ENCODE measurements around the gene RELB.
"Not testable (repeated sequence)": the region's sequence is repeated elsewhere in the genome, so short reads cannot be mapped to it uniquely, and the experiment has no call there.

Gene RELB

GRCh38 chr19:44987148-44987675, 14.1 kb upstream of the RELB start:
- DNase-seq: no peak

DNA sequence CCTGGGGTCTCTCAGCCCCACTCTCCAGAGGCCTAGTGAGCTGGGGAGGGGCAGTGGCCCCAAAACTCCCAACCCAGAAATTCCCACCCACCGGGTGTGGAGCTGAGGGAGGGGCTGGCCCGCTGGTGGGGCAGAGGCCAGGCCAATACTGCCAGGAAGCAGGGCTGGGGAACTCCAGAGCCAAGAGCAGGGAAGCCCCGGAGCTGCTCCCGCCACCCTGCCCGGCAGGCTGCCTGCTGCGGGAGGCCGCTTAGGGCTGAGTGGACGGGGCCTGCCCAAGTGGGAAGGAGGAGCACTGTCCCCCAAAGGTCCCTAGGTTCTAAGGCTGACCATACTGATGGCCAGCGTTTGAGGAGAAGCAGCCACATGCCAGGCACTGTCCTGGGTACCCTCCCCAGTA, 13.0 kb upstream of the RELB start:
- DNase-seq: no peak

- no peak for DNase-seq
These were observed 12.2 kb upstream of the RELB start for GRCh38 chr19:44988896-44989556.

DNA sequence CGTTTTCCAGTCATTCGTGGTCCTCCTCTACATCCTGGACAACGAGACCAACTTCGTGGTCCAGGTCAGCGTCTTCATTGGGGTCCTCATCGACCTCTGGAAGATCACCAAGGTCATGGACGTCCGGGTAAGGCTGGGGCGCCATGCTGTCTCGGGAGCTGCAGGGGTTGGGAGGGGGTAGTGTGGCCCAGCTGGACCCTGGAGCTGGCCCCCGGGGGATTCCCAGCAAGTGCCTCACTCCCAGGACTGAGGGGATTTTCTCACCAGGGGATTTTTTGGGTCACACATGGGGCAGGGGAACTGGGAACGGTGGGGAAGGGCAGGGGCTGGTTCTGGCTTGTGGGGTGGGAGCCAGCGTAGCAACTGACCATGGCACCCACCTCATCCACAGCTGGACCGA, 10.8 kb upstream of the RELB start:
- DNase-seq: no peak

DNA sequence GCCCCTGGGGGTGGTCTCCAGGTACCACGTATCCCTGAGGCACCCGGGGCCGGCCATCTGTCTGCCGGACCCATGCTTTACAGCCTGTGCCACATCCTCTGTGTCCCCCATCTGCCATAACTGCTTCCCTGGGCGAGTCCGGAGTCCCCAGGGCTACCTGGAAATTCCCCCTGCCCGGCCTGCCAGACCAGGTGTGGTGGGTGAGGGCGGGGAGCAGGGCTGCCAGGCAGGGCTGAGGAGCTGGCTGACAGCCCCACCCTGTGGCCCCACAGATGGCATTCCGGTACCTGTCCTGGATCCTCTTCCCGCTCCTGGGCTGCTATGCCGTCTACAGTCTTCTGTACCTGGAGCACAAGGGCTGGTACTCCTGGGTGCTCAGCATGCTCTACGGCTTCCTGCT, 10.3 kb upstream of the RELB start:
- DNase-seq: no peak

- no peak for DNase-seq
These were observed 8.7 kb upstream of the RELB start for GRCh38 chr19:44992336-44993163.

DNA sequence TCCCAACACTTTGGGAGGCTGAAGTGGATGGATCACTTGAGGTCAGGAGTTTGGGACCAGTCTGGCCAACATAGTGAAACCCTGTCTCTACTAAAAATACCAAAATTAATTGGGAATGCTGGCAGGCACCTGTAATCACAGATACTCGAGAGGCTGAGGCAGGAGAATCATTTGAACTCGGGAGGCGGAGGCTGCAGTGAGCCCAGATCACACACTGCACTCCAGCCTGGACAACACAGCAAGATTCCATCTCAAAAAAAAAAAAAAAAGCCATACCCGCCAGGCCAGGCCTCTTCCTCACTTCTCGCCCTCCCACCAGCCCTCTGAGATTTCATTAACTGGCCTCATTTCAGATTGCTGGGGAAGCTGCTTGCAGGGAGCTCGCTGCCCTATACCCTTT, 7.7 kb upstream of the RELB start:
- DNase-seq: no peak

- DNase-seq: no peak
These were observed 7.2 kb upstream of the RELB start for GRCh38 chr19:44993926-44994537.

DNA sequence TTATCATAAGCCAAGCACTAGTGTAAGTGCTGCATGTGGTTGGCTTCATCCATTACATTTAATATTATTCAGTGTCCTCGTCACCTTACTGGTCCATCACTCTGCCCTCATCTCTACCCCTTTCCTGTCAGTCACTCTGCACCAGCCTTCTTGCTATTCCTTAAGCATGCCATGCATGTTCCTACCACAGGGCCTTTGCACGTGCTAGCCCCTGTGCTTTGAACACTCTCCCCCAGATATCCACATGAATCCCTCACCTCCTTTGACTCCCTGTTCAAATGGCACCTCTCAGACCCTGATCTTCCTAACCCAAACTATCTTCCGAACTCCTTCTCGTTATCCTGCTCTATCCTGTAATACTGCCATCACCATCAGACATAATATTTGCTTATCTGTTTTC, 3.2 kb upstream of the RELB start:
- no peak for DNase-seq

- DNase-seq: not testable (repeated sequence)
These were observed 1.9 kb upstream of the RELB start for GRCh38 chr19:44999131-44999925.

- not testable (repeated sequence) for DNase-seq
These were observed 599 bp upstream of the RELB start for GRCh38 chr19:45000665-45001064.

- no peak for DNase-seq
These were observed 2.2 kb downstream of the RELB start for GRCh38 chr19:45003485-45003884.

GRCh38 chr19:45005787-45006186, 4.5 kb downstream of the RELB start:
- DNase-seq: no peak

DNA sequence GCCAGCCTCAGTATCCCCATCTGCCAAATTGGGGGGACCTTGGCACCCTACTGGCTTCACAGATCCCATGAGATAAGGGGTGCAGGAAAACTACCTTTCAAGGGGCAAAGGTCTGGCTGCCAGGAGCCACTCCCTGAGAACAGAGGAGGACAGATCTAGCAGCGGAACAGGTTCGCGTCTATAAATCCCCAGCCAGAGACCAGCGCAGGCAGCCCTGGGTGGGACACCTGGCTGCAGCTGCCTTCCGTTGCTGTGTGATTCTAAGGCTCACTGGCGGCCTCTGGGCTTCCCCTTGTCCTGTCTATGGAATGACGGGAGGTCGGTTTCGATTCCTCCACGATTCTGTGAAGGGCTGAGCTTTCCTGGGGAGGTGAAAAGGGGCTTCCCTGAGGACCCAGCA, 7.3 kb downstream of the RELB start:
- DNase-seq: no peak

GRCh38 chr19:45009625-45010255, 8.5 kb downstream of the RELB start:
- DNase-seq: no peak

GRCh38 chr19:45010306-45010705, 9.0 kb downstream of the RELB start:
- no peak for DNase-seq

DNA sequence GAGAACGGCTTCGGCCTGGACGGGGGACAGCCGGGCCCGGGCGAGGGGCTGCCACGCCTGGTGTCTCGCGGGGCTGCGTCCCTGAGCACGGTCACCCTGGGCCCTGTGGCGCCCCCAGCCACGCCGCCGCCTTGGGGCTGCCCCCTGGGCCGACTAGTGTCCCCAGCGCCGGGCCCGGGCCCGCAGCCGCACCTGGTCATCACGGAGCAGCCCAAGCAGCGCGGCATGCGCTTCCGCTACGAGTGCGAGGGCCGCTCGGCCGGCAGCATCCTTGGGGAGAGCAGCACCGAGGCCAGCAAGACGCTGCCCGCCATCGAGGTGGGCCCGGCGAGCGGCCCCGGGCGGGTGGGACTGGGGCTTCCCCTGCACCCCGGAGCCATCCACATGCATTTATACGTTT, 10.7 kb downstream of the RELB start:
- DNase-seq: no peak

DNA sequence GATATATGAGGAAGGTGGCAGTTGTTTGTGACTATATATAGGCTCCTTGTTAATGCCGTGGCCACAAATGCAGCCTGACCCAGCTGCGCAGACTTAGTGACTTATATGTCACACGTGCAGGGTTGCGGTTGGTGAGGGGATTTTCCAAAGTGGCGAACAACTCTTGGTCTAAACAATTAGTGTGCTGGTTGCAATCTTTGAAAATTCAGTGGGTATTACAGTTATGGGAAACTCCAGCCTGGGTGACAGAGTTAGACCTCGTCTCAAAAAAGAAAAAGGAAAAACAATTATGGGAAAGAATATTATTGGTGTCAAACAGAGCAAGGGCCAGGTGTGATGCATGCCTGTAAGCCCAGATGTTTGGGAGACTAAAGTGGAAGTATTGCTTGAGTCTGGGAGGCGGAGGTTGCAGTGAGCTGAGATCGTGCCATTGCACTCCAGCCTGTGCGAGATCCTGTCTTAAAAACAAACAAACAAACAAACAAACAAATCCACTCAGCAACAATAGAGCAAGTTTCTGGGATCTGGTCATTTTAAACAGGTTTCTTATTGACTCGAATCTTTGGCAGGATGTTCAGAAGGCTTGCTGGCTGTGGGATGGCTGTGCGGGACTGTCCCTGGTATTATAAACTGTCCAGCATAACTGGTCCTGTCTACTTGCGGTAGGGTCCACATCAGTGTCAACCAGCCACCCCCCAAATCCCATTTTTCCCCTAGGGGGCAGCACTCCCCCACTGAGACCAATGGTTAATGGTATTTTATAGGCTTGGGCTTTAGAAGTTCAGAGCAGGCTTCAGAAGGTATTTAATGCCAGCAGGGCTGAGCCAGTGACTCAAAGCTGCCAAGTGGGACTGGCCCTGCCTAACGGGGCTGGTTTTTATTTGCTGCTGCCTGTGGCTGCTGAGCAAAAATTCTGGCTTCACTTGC, 15.4 kb downstream of the RELB start:
- DNase-seq: peak; percentile 39 to 57

- DNase-seq: no peak
These were observed 17.9 kb downstream of the RELB start for GRCh38 chr19:45019187-45019586.

DNA sequence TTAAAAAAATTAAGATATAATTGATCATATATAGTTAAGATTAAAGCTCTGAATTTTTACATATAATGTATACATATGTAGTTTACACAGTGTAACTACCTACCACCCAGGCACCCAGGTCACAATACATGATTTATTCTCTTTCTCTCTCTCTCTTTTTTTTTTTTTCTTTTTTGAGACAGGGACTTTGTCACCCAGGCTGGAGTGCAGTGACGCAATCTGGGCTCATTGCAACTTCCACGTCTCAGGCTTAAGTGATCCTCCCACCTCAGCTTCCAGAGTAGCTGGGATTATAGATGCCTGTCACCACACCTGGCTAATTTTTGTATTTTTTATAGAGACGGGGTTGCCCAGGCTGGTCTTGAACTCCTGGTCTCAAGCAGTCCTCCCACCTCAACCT, 18.8 kb downstream of the RELB start:
- no peak for DNase-seq

GRCh38 chr19:45021971-45022370, 20.7 kb downstream of the RELB start:
- no peak for DNase-seq

Measured in NCI-H187 (cell line).